Measurements from ENCODE around the gene WDR7.

- TF ChIP-seq, protein P1, sequence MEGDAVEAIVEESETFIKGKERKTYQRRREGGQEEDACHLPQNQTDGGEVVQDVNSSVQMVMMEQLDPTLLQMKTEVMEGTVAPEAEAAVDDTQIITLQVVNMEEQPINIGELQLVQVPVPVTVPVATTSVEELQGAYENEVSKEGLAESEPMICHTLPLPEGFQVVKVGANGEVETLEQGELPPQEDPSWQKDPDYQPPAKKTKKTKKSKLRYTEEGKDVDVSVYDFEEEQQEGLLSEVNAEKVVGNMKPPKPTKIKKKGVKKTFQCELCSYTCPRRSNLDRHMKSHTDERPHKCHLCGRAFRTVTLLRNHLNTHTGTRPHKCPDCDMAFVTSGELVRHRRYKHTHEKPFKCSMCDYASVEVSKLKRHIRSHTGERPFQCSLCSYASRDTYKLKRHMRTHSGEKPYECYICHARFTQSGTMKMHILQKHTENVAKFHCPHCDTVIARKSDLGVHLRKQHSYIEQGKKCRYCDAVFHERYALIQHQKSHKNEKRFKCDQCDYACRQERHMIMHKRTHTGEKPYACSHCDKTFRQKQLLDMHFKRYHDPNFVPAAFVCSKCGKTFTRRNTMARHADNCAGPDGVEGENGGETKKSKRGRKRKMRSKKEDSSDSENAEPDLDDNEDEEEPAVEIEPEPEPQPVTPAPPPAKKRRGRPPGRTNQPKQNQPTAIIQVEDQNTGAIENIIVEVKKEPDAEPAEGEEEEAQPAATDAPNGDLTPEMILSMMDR (IDR thresholded peaks at IDR 0.05; ENCODE audit: low read length) = no peak
- no peak for TF ChIP-seq EZH2 (optimal IDR thresholded peaks at IDR 0.05; ENCODE audit: low read depth, low read length)
Observed at GRCh38 chr18:56676639-56677038, 25.5 kb downstream of the WDR7 start.
